Stimulated activated CD8-positive, alpha-beta memory T cell treated with anti-CD3 and anti-CD28 coated beads, Interleukin-15, amount 100 ng/mL, for 4 hours (primary cell): ENCODE measurements around the gene CRELD2.

ENCODE experiments used
- DNase-seq, 2 donors: peaks; one replicate each; pipeline ENCODE4 v3.0.0-alpha.2; 2020; ENCODE audit warnings: low read depth in 2 of 2

Gene CRELD2

DNA sequence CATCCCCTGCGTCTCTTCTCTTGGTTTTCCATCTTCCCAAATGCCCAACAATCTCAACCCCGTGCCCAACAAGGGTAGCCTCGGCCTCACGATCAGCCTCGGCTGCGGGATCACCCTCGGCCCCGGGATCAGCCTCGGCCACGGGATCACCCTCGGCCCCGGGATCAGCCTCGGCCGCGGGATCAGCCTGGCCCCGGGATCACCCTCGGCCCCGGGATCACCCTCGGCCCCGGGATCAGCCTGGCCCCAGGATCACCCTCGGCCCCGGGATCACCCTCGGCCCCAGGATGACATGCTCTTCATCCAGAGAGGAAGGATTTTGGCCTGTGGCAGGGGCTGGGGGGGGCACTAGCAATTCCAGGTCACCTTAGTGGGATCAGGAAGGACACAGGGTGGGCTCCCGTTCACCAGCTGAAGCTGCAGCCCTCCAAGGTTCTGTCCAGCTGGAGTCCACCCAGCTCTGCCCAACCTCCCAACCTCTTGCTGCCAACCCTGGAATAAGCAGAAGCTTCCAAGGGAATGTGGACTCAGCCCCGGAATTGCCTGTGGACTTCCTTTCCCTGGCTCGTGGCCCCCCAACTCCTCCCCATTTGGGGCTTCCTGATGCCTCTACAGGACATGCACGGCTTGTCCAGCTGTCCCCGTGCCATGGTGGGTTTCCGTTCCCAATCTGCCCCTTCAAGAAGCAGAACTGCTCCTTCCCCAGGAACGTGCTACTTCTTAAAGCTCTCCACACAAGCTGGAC is 6.4 kb upstream of the CRELD2 start:
- DNase-seq: no peak

- no peak for DNase-seq
These were observed 5.4 kb upstream of the CRELD2 start for GRCh38 chr22:49913026-49913425.

GRCh38 chr22:49913446-49913845 is 5.0 kb upstream of the CRELD2 start:
- no peak for DNase-seq

GRCh38 chr22:49914256-49914655 is 4.2 kb upstream of the CRELD2 start:
- DNase-seq: no peak

DNA sequence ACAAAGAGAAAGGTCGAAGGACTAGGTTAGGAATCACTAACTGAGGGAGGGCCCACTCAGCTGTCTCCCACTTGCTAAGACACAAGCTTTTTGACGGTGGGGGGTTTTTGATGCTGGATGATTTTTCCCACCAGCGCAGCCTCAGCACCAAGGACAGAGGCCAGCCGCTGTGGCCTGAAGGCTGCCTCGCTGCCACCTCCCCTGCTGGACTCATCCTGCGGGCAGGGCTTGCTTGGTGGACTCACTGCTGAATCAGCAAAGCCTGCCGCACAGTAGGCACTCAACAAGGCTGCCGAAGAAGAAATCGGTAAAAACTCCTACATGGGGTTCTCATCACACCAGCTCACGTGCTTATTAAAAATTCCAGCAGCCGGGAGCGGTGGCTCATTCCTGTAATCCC is 2.8 kb upstream of the CRELD2 start:
- no peak for DNase-seq

DNA sequence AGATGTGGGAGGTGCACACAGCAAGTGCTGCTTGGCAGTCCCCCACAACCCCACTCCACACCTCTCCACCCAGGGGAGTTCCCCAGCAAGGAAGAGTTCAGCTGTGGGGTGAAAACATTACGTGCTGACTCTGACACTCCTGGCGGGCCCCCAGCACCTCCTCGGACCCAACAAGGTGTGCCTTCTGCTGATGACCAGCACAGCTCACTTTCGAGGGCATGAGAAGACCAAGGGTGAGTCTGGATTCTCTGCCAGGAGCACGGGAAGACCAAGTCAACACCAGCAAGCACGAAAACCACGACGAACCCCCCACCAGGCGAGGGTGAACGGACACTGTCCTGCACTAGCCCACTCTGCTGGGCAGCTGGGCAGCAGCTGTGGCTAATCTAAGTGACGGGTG is 1.6 kb upstream of the CRELD2 start:
- DNase-seq: no peak

DNA sequence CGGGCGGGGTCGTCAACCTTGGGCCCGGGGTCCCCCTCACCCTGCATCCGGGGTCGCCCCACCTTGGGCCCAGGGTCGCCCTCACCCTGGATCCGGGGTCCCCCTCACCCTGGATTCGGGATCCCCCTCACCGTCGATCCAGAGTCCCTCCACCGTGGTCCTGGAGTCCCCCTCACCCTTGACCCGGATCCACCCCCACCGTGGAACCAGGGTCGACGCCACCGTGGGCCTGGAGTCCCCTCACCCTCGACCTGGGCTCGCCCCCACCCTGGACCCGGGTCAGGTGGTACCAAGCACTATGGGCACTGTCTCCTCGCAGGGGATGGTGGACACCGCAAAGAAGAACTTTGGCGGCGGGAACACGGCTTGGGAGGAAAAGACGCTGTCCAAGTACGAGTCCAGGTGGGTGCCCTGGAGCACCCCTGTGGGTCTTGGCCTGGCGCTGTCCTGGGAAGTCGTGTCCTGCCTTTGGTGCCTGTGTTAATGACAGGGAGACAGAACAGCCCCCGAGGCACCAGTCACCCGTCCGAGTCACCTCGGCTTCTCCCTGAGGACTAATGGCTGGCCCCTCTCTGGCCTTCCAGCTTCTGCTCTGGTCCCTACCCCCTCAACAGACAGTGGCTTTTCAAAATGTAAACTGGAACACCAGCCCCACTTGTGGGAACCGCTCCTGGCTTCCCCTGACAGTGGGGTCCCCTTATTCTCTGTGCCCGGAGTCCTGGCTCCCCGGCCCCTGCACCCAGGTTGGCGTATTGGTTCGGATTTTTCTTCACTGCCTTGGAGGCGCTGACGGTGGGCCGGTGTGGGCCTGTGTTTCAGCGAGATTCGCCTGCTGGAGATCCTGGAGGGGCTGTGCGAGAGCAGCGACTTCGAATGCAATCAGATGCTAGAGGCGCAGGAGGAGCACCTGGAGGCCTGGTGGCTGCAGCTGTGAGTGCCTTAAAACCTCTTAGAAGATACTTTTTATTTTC is 762 bp downstream of the CRELD2 start:
- no peak for DNase-seq

DNA sequence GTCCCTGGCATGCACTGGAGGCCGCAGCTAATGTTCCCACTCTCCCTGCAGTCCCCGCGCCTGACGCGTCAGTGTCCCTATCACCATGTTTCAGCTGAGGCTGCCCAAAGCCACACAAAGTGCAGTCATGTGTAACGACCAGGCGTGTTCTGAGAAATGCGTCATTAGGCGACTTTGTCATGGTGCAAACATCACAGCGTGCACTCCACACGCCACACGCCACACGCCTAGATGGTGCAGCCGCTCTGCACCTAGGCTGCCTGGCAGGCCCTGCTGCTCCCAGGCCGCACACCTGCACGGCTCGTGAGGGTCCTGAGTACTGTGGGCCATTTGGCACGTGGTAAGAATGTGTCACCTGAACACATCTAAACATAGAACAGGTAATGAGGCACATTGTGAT is 2.4 kb downstream of the CRELD2 start:
- no peak for DNase-seq

DNA sequence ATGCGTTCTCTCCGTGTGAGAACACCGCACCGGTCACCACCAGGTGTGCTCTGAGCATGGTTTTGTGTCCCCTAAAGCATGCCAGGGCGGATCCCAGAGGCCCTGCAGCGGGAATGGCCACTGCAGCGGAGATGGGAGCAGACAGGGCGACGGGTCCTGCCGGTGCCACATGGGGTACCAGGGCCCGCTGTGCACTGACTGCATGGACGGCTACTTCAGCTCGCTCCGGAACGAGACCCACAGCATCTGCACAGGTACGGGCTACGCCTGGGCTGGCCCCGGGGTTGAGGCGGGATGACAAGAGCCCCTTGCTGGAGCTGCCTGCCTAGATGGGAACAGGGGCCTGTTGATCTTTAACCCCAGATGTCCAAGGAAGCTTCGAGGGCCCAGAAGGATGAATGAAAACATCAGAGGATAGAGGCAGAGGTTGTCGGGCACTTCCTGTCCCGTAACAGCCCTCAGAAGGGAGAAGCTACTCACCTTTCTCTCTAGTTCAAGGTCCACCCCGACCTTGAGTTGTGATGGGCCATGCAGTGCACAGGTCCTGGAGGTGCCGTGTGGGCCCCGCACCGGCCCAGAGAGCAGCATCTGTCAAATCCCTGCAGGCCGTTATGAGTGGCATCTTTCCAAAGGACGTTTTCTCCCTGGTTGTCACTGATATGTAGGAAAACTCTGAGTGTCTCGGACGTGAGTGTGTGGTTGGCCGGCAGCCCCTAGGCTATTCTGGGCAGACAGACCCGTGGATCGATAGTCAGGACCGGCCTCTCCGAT is 3.3 kb downstream of the CRELD2 start:
- DNase-seq: no peak

DNA sequence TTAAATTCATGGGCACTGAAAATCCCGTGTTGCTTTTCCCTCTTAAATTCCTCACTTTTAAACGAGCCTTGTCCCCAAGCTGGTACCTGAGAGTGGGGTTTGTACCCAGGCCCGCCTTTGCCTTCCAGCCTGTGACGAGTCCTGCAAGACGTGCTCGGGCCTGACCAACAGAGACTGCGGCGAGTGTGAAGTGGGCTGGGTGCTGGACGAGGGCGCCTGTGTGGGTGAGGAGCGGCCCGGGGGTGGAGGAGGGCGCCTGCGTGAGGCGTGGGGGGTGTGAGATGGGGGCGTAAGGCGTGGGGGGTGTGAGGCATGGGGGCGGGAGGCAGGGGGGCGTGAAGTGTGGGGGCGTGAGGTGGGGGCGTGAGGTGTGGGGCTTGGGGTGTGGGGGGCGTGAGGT is 4.0 kb downstream of the CRELD2 start:
- no peak for DNase-seq

GRCh38 chr22:49922926-49923325 is 4.5 kb downstream of the CRELD2 start:
- no peak for DNase-seq

DNA sequence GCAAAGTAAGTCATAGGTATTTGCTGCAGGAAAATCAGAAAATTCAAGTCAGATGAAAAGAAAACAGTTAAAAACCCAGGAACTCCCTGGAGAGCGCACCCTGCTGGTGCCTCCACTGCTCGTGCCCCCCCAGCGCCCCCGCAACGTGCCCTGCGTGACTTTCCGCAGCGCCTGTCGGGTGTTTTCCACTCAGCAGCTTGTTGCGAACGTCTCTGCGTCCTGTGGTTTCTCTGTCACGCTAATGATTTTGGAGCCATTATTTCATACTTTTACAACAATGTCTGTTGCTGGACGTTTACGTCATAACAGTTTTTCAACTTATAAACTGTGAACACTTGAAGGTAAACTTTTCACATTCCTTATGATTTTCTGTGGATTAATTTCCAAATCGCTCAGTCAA is 5.0 kb downstream of the CRELD2 start:
- no peak for DNase-seq

GRCh38 chr22:49924113-49924833 is 5.8 kb downstream of the CRELD2 start:
- no peak for DNase-seq

GRCh38 chr22:49925525-49926128 is 7.2 kb downstream of the CRELD2 start:
- peak; percentile 54 to 66 for DNase-seq

- no peak for DNase-seq
These were observed 8.5 kb downstream of the CRELD2 start for GRCh38 chr22:49926916-49927315.

GRCh38 chr22:49927483-49928184 is 9.2 kb downstream of the CRELD2 start:
- no peak for DNase-seq

DNA sequence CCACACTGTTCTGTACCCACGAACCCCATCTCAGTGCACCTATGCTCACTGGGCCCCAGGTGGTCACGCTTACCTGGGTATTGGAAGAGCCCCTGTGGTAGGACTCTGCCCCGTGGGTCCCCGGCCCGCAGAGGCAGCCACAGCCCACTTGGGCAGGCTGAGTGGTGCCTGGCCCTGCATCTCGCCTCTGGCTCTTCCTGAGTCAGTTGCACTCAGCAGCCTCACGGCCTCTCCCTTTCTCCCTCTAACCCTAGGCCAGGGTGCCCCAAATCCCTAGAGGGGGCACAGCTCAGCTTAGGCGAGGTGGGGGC is 9.7 kb downstream of the CRELD2 start:
- no peak for DNase-seq

DNA sequence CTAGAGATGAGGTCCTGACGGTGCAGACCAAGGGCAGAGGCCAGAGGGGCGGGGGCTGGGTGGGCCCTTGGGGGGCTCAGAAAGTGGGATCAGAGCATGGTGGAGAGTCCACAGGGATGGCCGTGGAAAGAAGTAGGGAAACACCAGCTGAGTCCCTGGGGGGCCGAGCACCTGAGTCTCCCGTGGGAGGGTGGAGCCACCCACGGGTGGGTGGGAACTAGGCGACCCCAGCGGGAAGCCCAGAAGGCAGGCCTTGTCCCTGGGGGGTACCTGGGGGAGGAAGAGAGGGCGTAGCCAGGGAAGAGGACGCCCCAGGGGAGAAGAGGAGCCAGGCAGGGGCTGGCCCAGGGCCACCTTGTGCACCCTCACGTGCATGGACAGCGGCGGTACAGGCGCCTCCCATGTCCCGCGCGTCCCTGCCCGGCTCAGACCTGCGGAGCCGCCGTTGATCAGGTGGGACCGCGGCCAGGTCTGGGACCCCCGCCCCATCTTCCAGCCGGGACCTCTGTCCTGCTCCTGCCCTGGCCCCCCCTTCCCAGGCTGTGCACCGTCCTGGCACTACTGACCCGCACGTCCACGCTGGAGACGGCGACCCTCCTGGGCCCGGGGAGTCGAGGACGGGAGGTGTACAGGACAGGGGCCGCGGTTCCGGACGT is 10.2 kb downstream of the CRELD2 start:
- no peak for DNase-seq

DNA sequence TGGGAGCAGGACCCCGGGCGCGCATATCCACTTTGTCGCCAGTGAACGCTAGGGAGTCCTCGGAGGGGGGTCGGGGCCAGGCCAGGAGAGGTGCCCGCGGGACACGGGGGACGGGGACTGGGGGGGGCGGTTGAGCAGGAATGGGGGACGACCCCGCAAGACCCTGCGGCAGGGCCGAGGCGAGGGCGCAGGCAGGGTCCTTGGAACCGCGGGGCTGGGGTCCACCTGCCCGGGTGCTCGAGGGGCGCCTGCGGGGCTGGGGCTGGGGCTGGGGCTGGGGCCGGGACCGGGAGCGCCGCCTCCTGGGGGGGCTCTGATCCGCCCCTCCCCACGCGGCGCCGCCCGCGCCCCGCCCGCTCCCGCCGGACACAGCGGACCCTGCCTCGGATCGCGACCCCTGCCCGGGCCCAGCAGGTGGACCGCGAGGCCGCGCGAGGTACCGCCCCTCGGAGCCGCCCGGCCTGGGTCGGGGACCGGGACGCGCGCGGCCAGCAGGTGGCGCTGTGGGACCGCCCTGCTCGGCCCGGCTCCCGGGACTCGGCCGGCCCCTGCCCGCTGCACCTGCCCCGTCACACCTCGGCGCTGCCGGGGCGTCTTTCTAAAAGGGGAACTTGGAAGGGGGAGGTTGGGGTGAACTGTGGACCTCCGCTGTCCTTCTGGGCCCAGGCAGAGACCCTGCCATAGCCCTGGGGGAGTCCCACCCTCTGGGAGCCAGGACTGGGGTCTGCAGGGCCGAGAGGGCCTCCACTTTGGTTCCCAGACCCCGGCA is 11.0 kb downstream of the CRELD2 start:
- peak; percentile 43 to 60 for DNase-seq
